DOHH2 (cell line): ENCODE results near the gene RBMXL3.

Source experiments
- CTCF ChIP-seq: fragments of 200-600 bp; sonication (generic); IDR thresholded peaks from one replicate; pipeline ENCODE4 v1.5.1; 2014; ENCODE audit warnings: antibody characterized with exemption, mild to moderate bottlenecking, low read depth, low read length; ENCODE audit not compliant: poor library complexity, severe bottlenecking
- EZH2phosphoT487 ChIP-seq: fragments of 200-600 bp; sonication (generic); IDR thresholded peaks from 2 replicates; pipeline ENCODE4 v1.6.1; 2017; ENCODE audit warnings: borderline replicate concordance, mild to moderate bottlenecking, antibody characterized with exemption, low read length, moderate library complexity, mixed read lengths

GRCh38 chrX:115214151-115214550 lies 24.9 kb downstream of the RBMXL3 start:
- TF ChIP-seq CTCF: no peak
- no peak for TF ChIP-seq EZH2phosphoT487
